Measurements from ENCODE around the gene REC8. TPM values are rescaled to one million over a fixed set of nuclear protein-coding genes. Genes with fewer than 3 reads are reported as not detected.

Gene REC8
- total and polyA plus RNA-seq, 2 of the 13 experiments (the other 11 are each of a cell fraction or from before 2014, with no cell fraction given), result 3.4 to 14.7 TPM

GRCh38 chr14:24194186-24194872 lies 22.4 kb downstream of the REC8 start (continued):
- TF ChIP-seq HMGXB4 (CRISPR knock-in tag; IDR thresholded peaks at IDR 0.05; ENCODE audit: borderline replicate concordance in 1 of 2, low read depth in 1 of 2) (no peak), ZNF790 (CRISPR knock-in tag; IDR thresholded peaks at IDR 0.05; ENCODE audit: borderline replicate concordance) (no peak), CEBPG (CRISPR knock-in tag; IDR thresholded peaks at IDR 0.05) (no peak), ISL2 (CRISPR knock-in tag; IDR thresholded peaks at IDR 0.05) (no peak), GATAD2A (CRISPR knock-in tag; IDR thresholded peaks at IDR 0.05) (no peak), GTF3A (CRISPR knock-in tag; conservative IDR thresholded peaks at IDR 0.05) (no peak), NFIB (CRISPR knock-in tag; IDR thresholded peaks at IDR 0.05; ENCODE audit: borderline replicate concordance) (peak; percentile 88; the same call in 1 of the 2 replicates), REXO4 (CRISPR knock-in tag; IDR thresholded peaks at IDR 0.05; ENCODE audit: borderline replicate concordance) (no peak), IRF1 (CRISPR knock-in tag; IDR thresholded peaks at IDR 0.05; ENCODE audit: low read depth) (no peak; the same call in 1 of the 2 replicates), ZNF234 (CRISPR knock-in tag; conservative IDR thresholded peaks at IDR 0.05) (no peak), THRA (CRISPR knock-in tag; IDR thresholded peaks at IDR 0.05; ENCODE audit: borderline replicate concordance) (no peak), DRAP1 (CRISPR knock-in tag; IDR thresholded peaks at IDR 0.05) (no peak), HIC2 (CRISPR knock-in tag; IDR thresholded peaks at IDR 0.05; ENCODE audit: low read depth) (no peak), ETV6 (CRISPR knock-in tag; conservative IDR thresholded peaks at IDR 0.05) (no peak), PAWR (CRISPR knock-in tag; IDR thresholded peaks at IDR 0.05; ENCODE audit: borderline replicate concordance) (no peak; the same call in 1 of the 2 replicates), GMEB2 (CRISPR knock-in tag; IDR thresholded peaks at IDR 0.05; ENCODE audit: low read depth) (no peak), ZBTB43 (CRISPR knock-in tag; conservative IDR thresholded peaks at IDR 0.05) (no peak), TCF7 (IDR thresholded peaks at IDR 0.05; ENCODE audit: low read depth) (no peak), TRIM24 (CRISPR knock-in tag; IDR thresholded peaks at IDR 0.05) (0 out of 2 replicates have a peak, but pooled peaks have one; percentile 8)

Data from HepG2 (cell line).